Activated CD4-positive, alpha-beta T cell treated with anti-CD3 and anti-CD28 coated beads, Interleukin-2, amount 50 U/mL, for 4 hours (primary cell): Measurements from ENCODE around the gene FIGNL1.

Experiments used
- DNase-seq, 2 experiments: peaks; one replicate each; pipeline ENCODE4 v3.0.0-alpha.2; 2020

The FIGNL1 gene

DNA sequence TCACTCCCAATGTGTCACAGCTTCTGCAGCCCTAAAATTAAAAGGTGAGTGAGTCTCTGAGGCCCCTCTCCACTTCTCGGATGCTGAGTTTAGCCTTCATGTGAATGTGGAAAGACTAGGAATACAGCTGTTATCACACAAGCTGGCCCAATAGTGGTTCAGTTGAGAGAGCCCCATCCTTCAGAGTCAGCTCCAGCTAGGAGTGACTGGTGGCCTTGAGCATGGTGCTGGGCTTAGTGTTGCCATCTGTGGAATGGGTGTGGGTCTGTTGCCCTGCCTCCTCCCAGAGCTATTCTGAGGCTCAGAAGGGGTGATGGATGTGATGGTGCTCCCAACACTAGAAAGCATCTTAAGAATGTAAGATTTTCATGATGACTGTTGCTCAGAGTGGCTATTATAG lies 55.8 kb downstream of the FIGNL1 start:
- no peak for DNase-seq
